HG02840 (cell line): ENCODE measurements around the gene DSCAM.
"Not testable (repeated sequence)": the region's sequence is repeated elsewhere in the genome, so short reads cannot be mapped to it uniquely, and the experiment has no call there.

Experiments used
- ATAC-seq: cut with Tn5 transposase; IDR thresholded peaks from one replicate; pipeline ENCODE4 v1.9.1; 2021; ENCODE audit warnings: mild to moderate bottlenecking, moderate library complexity, moderate number of reproducible peaks; ENCODE audit not compliant: unreplicated experiment, low FRiP score

Gene DSCAM

GRCh38 chr21:40276001-40276400 lies 571.0 kb downstream of the DSCAM start:
- ATAC-seq, result no peak

DNA sequence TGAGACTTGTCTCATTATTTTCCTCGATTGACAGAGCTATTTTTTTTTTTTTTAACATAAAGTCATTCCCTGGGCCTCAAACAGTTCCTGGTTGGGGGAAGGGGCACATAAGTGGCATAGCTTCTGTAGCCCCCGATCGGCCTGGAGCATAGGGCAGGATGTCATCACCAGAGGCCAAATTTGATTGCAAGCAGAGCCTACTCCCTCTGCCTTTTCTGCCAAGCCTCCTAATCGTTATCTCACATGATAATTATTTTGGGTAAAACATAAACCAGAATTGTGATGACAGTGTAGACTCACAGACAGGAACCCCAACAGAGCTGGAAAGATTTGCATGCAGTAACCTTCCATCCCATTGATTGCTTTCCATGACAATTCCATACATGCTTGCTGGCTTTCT lies 574.9 kb downstream of the DSCAM start:
- ATAC-seq, result no peak

GRCh38 chr21:40271164-40271563 lies 575.8 kb downstream of the DSCAM start:
- ATAC-seq, result no peak

- ATAC-seq, result no peak
These were observed 576.9 kb downstream of the DSCAM start for GRCh38 chr21:40270047-40270446.

DNA sequence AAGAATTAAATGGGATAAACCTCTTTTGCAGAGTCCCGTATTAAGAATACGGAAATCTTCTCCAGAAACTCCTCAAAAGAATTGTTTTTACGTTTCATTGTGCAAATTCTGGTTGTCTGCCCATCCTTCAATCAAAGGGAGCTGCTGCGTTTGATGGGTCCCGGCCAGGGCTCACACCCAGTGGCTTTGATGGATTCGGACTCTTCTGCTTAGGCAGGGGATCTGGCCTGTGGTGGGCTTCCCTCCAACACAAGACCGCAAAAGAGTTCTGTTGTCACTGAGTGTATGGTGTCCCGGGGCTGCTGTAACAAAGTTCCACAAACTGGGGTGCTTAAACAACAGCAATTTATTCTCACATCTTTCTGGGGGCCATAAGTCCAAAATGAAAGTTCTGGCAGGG lies 577.7 kb downstream of the DSCAM start:
- ATAC-seq, result no peak

- ATAC-seq, result not testable (repeated sequence)
These were observed 588.5 kb downstream of the DSCAM start for GRCh38 chr21:40258456-40258855.

GRCh38 chr21:40257342-40257741 lies 589.6 kb downstream of the DSCAM start:
- no peak for ATAC-seq

- ATAC-seq, result no peak
These were observed 591.2 kb downstream of the DSCAM start for GRCh38 chr21:40255518-40256444.

DNA sequence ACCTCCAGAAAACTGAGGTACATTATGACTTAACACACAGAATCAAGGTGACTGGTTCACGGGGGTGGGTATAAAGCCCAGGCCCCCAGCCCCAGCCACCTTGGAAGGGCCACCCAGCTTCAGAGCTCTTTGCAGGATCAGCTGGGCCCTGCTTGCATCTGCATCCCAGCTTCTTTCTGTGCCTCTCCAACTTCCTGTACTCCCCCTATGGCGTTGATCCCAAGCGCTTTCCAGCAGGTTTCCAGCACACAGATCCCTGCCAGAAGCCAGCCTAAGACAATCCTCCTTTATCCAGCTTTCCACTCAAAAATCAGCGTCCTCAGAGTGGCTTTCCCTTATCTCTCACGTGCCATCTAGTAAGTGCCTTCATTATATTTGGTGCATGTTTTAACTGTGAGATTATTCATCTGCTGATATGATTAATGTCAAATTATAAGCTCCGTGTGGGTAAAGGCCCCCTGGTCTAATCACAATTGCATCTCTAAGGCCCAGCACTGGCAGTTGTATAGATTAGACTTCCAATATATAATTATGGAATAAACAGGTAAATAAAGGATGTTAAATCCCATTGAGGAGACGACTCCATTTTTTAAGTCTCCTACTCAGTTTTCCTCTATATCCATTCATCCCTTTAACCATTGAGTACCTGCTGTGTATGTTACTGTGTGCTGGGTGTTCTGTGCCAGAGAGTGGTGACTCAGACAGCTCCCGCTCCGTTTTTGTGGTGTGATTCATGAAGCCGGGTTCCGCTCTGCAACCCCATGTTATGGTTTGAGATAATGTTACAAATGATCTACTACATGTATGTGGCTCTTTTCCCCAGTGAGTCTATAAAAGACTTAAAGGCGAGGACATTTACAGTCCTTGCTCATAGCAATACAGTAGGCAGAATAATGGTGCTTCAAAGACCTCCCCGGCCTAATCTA lies 592.2 kb downstream of the DSCAM start:
- ATAC-seq, result no peak

GRCh38 chr21:40253112-40253511 lies 593.8 kb downstream of the DSCAM start:
- no peak for ATAC-seq

DNA sequence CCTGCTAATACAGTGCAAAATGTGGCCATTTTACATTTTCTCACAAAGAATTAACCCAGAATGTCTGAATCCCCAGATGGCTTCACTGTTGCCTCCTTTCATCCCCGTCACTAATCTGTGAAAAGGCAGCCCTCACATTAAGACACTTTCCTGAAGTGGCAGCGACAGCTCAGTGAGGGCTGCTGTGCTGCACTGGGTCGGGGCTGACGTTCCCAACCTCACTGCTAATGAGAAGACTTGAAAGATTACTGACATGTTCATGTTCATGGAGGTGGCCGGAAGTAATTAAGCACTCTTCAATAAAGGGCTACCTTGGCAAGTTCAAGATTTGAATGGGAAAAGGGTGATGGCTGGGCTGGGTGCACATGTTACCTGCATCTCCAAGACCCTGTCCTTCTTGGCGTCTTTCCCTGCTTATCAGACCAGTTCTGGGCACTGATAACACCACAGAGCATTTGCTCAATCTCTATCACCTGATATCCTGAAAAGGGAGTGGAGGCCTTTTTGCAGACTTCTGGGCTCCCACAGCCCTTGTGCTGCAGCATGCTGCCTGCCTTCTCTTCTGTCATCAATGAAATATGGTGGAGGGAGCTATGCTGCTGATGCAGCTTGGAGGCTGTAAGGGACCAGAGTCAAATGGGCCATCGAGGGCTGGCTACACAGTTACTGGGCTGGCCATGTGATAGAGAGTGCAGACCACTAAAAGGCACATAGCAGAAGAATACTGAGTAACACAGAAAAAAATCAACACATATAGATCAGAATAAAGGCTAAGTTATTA lies 596.3 kb downstream of the DSCAM start:
- no peak for ATAC-seq

GRCh38 chr21:40244981-40245380 lies 602.0 kb downstream of the DSCAM start:
- ATAC-seq, result no peak

- ATAC-seq, result no peak
These were observed 603.3 kb downstream of the DSCAM start for GRCh38 chr21:40243685-40244084.

DNA sequence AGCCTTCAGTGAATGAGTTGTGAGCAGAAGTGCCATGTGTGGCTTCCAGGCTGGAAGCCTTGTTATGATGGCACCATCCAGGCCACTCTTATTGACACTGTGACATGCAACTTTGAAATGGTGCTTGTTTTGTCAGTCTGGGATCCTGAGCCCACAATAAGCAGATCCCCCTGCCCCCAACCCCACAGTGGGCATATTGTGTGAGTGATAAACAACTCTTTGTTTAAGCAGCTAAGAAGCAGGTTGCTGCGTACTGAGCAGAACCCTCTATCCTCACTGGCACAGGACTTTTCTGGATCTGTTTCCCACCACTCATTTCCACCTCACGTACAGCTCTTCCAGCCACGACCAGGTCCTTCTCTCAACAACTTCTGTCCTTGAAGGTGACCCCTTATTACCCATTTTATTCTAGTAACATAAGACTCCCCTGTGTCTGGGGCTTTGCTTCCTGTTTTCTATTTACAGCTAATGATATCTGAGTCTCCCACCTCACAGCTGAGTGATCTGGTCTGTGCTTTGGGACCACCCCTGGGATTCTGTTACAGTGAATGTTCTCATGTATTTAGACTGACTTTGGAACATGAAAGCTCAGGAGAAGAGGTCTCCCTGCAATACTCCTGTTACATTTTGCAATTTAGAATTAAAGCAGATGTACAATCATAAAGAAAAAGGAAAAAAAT lies 604.2 kb downstream of the DSCAM start:
- no peak for ATAC-seq

- ATAC-seq, result no peak
These were observed 611.4 kb downstream of the DSCAM start for GRCh38 chr21:40235528-40235927.

- no peak for ATAC-seq
These were observed 615.0 kb downstream of the DSCAM start for GRCh38 chr21:40231979-40232378.

GRCh38 chr21:40227096-40227495 lies 619.9 kb downstream of the DSCAM start:
- no peak for ATAC-seq

DNA sequence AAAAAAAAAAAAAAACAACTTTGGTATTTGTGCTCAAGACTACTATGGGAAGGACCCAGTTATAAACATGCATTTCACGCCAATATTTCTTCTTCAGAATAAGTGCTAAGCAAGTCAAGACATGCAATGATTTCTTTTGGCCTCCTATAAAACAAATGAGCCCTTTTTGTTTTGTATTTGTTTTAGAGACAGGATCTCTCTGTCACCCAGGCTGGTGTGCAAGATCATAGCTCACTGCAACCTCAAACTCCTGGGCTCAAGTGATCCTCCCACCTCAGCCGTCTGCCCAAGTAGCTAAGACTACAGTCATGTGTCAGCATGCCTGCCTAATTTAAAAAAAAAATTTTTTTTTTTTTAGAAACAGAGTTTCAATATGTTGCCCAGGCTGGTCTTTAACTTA lies 631.0 kb downstream of the DSCAM start:
- no peak for ATAC-seq

GRCh38 chr21:40210251-40210650 lies 636.7 kb downstream of the DSCAM start:
- ATAC-seq, result no peak

- ATAC-seq, result no peak
These were observed 638.0 kb downstream of the DSCAM start for GRCh38 chr21:40208948-40209345.
